H9 (cell line): Measurements from ENCODE around the gene VEGFD. TPM values are rescaled to one million over a fixed set of nuclear protein-coding genes. Genes with fewer than 3 reads are reported as not detected.

Experiments used
- DNase-seq: peaks from one replicate; pipeline ENCODE4 v3.0.0-alpha.2; 2017
- H2AFZ ChIP-seq: one replicate; pipeline ENCODE4 v1.6.1; 2013; ENCODE audit warnings: mild to moderate bottlenecking, low read length, control low read depth, moderate library complexity
- H2AK5ac ChIP-seq: 2 replicates; pipeline ENCODE4 v1.6.1; 2013; ENCODE audit warnings: low read length, control low read depth, mixed read lengths; ENCODE audit not compliant: insufficient read length
- H2BK120ac ChIP-seq: one replicate; pipeline ENCODE4 v1.6.1; 2013; ENCODE audit warnings: low read depth, mild to moderate bottlenecking, low read length, control low read depth, inconsistent platforms; ENCODE audit not compliant: poor library complexity, severe bottlenecking
- H2BK12ac ChIP-seq: 2 replicates; pipeline ENCODE4 v1.6.1; 2013; ENCODE audit warnings: low read length, control low read depth, mixed read lengths, low read depth; ENCODE audit not compliant: insufficient read length
- H2BK15ac ChIP-seq: 2 replicates; pipeline ENCODE4 v1.6.1; 2013; ENCODE audit warnings: low read depth, low read length, control low read depth
- H2BK20ac ChIP-seq: one replicate; pipeline ENCODE4 v1.6.1; 2013; ENCODE audit warnings: low read depth, mild to moderate bottlenecking, low read length, control low read depth, inconsistent platforms; ENCODE audit not compliant: poor library complexity, severe bottlenecking
- H2BK5ac ChIP-seq: 2 replicates; pipeline ENCODE4 v1.6.1; 2013; ENCODE audit warnings: low read length, control low read depth, mixed read lengths; ENCODE audit not compliant: insufficient read length
- H3K14ac ChIP-seq: 2 replicates; pipeline ENCODE4 v1.6.1; 2013; ENCODE audit warnings: low read length, control low read depth; ENCODE audit not compliant: insufficient read depth
- H3K18ac ChIP-seq: 2 replicates; pipeline ENCODE4 v1.6.1; 2013; ENCODE audit warnings: low read depth, mild to moderate bottlenecking, mixed read lengths, low read length, control low read depth; ENCODE audit not compliant: insufficient read length
- H3K23ac ChIP-seq: 2 replicates; pipeline ENCODE4 v1.6.1; 2013; ENCODE audit warnings: low read length, control low read depth, mixed read lengths, low read depth; ENCODE audit not compliant: insufficient read length
- H3K23me2 ChIP-seq: 2 replicates; pipeline ENCODE4 v1.6.1; 2013; ENCODE audit warnings: low read depth, mild to moderate bottlenecking, mixed read lengths, low read length, control low read depth; ENCODE audit not compliant: insufficient read length, poor library complexity, severe bottlenecking
- H3K27ac ChIP-seq: 2 replicates; pipeline ENCODE4 v1.5.1; 2013; ENCODE audit warnings: low read length, control low read depth, mixed read lengths, low read depth; ENCODE audit not compliant: insufficient read length
- H3K27me3 ChIP-seq: 2 replicates; pipeline ENCODE4 v1.6.1; 2013; ENCODE audit warnings: low read length, control low read depth, inconsistent platforms; ENCODE audit not compliant: insufficient read depth
- H3K4ac ChIP-seq: 2 replicates; pipeline ENCODE4 v1.6.1; 2013; ENCODE audit warnings: low read depth, mild to moderate bottlenecking, control low read depth, inconsistent platforms, low read length, moderate library complexity
- H3K4me1 ChIP-seq: 2 replicates; pipeline ENCODE4 v1.6.1; 2013; ENCODE audit warnings: low read length, control low read depth, inconsistent platforms; ENCODE audit not compliant: insufficient read depth
- H3K4me2 ChIP-seq: 2 replicates; pipeline ENCODE4 v1.6.1; 2013; ENCODE audit warnings: low read length, control low read depth, mixed read lengths; ENCODE audit not compliant: insufficient read length, insufficient read depth
- H3K56ac ChIP-seq: 2 replicates; pipeline ENCODE4 v1.6.1; 2013; ENCODE audit warnings: low read depth, mild to moderate bottlenecking, mixed read lengths, low read length, control low read depth; ENCODE audit not compliant: insufficient read length
- H3K79me1 ChIP-seq: 2 replicates; pipeline ENCODE4 v1.6.1; 2013; ENCODE audit warnings: low read depth, mild to moderate bottlenecking, moderate library complexity, low read length, control low read depth, inconsistent platforms; ENCODE audit not compliant: insufficient read depth, poor library complexity, severe bottlenecking
- H3K79me2 ChIP-seq: 2 replicates; pipeline ENCODE4 v1.6.1; 2013; ENCODE audit warnings: low read length, control low read depth, inconsistent platforms; ENCODE audit not compliant: insufficient read depth
- H3K9ac ChIP-seq: 2 replicates; pipeline ENCODE4 v1.6.1; 2013; ENCODE audit warnings: low read length, control low read depth, mixed read lengths; ENCODE audit not compliant: insufficient read length; ENCODE audit errors: extremely low read depth
- H3K9me3 ChIP-seq: one replicate; pipeline ENCODE4 v1.6.1; 2013; ENCODE audit warnings: low read depth, low read length, inconsistent platforms; ENCODE audit not compliant: control insufficient read depth
- H3T11ph ChIP-seq: one replicate; pipeline ENCODE4 v1.6.1; 2013; ENCODE audit warnings: mild to moderate bottlenecking, low read length, control low read depth, inconsistent platforms
- H4K20me1 ChIP-seq: one replicate; pipeline ENCODE4 v1.6.1; 2013; ENCODE audit not compliant: control insufficient read depth, insufficient read length, insufficient read depth
- H4K5ac ChIP-seq: 2 replicates; pipeline ENCODE4 v1.6.1; 2013; ENCODE audit warnings: low read depth, mild to moderate bottlenecking, mixed read lengths, low read length, control low read depth; ENCODE audit not compliant: insufficient read length
- H4K8ac ChIP-seq: replicated peaks from 2 replicates; pipeline ENCODE4 v1.6.1; 2013; ENCODE audit warnings: low read length, control low read depth, mixed read lengths, low read depth; ENCODE audit not compliant: insufficient read length
- H4K91ac ChIP-seq: 2 replicates; pipeline ENCODE4 v1.6.1; 2013; ENCODE audit warnings: low read depth, mild to moderate bottlenecking, moderate library complexity, mixed read lengths, low read length, control low read depth; ENCODE audit not compliant: insufficient read length
- H3K27ac Mint-ChIP-seq, 3 experiments: 2 replicates in 2 of 3; 3 replicates in 1 of 3; pipeline ENCODE4 v1.8.0; 2020 to 2021; ENCODE audit warnings: mixed read lengths in 3 of 3, mild to moderate bottlenecking in 1 of 3, moderate library complexity in 1 of 3
- H3K27me3 Mint-ChIP-seq: 2 replicates; pipeline ENCODE4 v1.8.0; 2021; ENCODE audit warnings: low read depth, mild to moderate bottlenecking, moderate library complexity, mixed read lengths
- H3K36me3 Mint-ChIP-seq, 3 experiments: 2 replicates in 2 of 3; 3 replicates in 1 of 3; pipeline ENCODE4 v1.8.0; 2020 to 2021; ENCODE audit warnings: low read depth in 3 of 3, mixed read lengths in 3 of 3; ENCODE audit not compliant: insufficient read depth in 1 of 3
- H3K4me1 Mint-ChIP-seq, 2 experiments: 2 replicates each; pipeline ENCODE4 v1.8.0; 2020; ENCODE audit warnings: mixed read lengths in 2 of 2
- H3K4me3 Mint-ChIP-seq, 2 experiments: 2 replicates in 1 of 2; 3 replicates in 1 of 2; pipeline ENCODE4 v1.8.0; 2020 to 2021; ENCODE audit warnings: mild to moderate bottlenecking in 2 of 2, mixed read lengths in 2 of 2, moderate library complexity in 1 of 2
- H3K9me3 Mint-ChIP-seq, 2 experiments: 2 replicates in 1 of 2; 3 replicates in 1 of 2; pipeline ENCODE4 v1.8.0; 2020; ENCODE audit warnings: mild to moderate bottlenecking in 2 of 2, mixed read lengths in 2 of 2, moderate library complexity in 1 of 2
- WGBS: extraction: QIAGEN DNeasy Blood & Tissue Kit; methylation state at CpG from one replicate; pipeline ENCODE4 v1.1.7; 2013; ENCODE audit warnings: missing lambda C conversion rate, low lambda C conversion rate, mixed read lengths; ENCODE audit not compliant: insufficient read length; ENCODE audit errors: extremely low coverage; 5-methylcytosine and 5-hydroxymethylcytosine counted together
- total RNA-seq: library from RNA; stranded (reverse); gene quantifications from 2 replicates; pipeline ENCODE4 v1.2.1, GENCODE V29; 2021
- TF ChIP-seq, protein P1 (sequence below): fragments of 200-600 bp; sonication (generic); conservative IDR thresholded peaks from 3 replicates; pipeline ENCODE4 v1.8.0; 2021; ENCODE audit warnings: antibody characterized with exemption, mild to moderate bottlenecking

Gene VEGFD
- total RNA-seq, 1 experiment from 2014 or later = 0.11 TPM

DNA sequence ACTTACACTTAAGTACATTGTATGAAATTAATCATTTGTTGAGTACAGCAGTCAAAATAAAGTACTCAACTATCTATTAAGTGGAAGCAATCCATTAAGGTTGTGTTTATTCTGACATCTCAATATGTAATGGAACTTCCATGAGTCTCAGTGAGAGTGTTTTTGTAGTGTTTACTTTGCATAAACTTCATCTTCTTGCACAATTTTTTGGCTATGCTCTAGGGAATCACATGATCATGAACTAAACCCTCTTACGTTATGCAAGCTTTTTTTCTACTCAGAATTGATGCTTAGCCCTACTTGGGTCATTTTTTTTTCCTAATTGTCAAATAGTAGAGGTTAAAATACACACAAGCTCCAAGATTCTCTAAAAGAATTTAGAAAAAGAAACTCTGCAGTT is 27.8 kb downstream of the VEGFD start:
- no peaks in the 10 kb centered on the region for H3K9me3 ChIP-seq
- Mint-ChIP-seq H3K4me3 (no peak overlapping the region), H3K4me1 (no peaks in the 10 kb centered on the region), H3K27me3 (peaks cover 6% of the 10 kb centered on the region), H3K9me3 (peaks cover 0 to 4% of the 10 kb centered on the region in 2 experiments; a peak in 3 of 5 replicates), H3K27ac (no peak overlapping the region), H3K36me3 (no peaks in the 10 kb centered on the region)
- no peak for DNase-seq
- no peaks in the 10 kb centered on the region for H3K23me2 ChIP-seq
- H2BK15ac ChIP-seq = no peak overlapping the region
- no peak overlapping the region for H4K8ac ChIP-seq
- H3K4me1 ChIP-seq = no peaks in the 10 kb centered on the region
- no peak overlapping the region for H3K14ac ChIP-seq
- no peak overlapping the region for H3K4ac ChIP-seq
- no peak overlapping the region for H2BK5ac ChIP-seq
- no peak overlapping the region for H3K4me2 ChIP-seq
- no peak overlapping the region for H3K56ac ChIP-seq
- no peak overlapping the region for H3K9ac ChIP-seq
- H4K20me1 ChIP-seq = no peaks in the 10 kb centered on the region
- no peak overlapping the region for H3T11ph ChIP-seq
- H3K27me3 ChIP-seq = no peaks in the 10 kb centered on the region
- TF ChIP-seq, protein P1, sequence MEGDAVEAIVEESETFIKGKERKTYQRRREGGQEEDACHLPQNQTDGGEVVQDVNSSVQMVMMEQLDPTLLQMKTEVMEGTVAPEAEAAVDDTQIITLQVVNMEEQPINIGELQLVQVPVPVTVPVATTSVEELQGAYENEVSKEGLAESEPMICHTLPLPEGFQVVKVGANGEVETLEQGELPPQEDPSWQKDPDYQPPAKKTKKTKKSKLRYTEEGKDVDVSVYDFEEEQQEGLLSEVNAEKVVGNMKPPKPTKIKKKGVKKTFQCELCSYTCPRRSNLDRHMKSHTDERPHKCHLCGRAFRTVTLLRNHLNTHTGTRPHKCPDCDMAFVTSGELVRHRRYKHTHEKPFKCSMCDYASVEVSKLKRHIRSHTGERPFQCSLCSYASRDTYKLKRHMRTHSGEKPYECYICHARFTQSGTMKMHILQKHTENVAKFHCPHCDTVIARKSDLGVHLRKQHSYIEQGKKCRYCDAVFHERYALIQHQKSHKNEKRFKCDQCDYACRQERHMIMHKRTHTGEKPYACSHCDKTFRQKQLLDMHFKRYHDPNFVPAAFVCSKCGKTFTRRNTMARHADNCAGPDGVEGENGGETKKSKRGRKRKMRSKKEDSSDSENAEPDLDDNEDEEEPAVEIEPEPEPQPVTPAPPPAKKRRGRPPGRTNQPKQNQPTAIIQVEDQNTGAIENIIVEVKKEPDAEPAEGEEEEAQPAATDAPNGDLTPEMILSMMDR = no peak
- H3K27ac ChIP-seq = no peak overlapping the region
- no peak overlapping the region for H4K5ac ChIP-seq
- no peak overlapping the region for H4K91ac ChIP-seq
- no peak overlapping the region for H3K23ac ChIP-seq
- WGBS = no CpG with 5 or more reads among the region's 1 CpG
- no peak overlapping the region for H2BK20ac ChIP-seq
- no peak overlapping the region for H2BK120ac ChIP-seq
- H3K79me1 ChIP-seq = no peaks in the 10 kb centered on the region
- H3K79me2 ChIP-seq = no peaks in the 10 kb centered on the region
- no peak overlapping the region for H3K18ac ChIP-seq
- H2BK12ac ChIP-seq = no peak overlapping the region
- no peak overlapping the region for H2AFZ ChIP-seq
- H2AK5ac ChIP-seq = no peak overlapping the region
